HL-60/S4 treated with phorbol 12-myristate 13-acetate at 8.2 ng/mL for 4 days and 3 days (cell line): ENCODE results near the gene NR2C2.

ENCODE experiments used
- in situ Hi-C: fragments of 300-500 bp; cut with MboI; formaldehyde crosslinking; loops from 2 replicates; pipeline ENCODE4 v1.15.0; 2022; ENCODE audit warnings: low sequenced_read_pairs

The NR2C2 gene

DNA sequence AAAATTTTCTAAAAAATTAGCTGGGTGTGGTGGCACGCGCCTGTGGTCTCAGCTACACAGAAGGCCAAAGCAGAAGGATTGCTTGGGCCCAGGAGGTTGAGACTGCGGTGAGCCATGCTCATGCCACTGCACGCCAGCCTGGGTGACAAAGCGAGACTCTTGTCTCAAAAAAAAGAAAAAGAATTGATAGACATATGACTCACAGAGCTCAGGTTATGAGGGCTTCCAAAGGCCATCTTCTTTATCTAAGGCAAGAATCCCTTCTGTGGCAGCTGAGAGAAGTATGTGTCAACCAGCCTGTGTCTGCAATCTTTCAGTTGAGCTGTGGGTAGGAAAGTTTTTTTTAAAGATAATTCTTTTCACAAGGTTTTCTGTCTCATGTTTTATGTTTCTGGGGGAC, 63.8 kb downstream of the NR2C2 start:
- in situ Hi-C loops: no loop called here

DNA sequence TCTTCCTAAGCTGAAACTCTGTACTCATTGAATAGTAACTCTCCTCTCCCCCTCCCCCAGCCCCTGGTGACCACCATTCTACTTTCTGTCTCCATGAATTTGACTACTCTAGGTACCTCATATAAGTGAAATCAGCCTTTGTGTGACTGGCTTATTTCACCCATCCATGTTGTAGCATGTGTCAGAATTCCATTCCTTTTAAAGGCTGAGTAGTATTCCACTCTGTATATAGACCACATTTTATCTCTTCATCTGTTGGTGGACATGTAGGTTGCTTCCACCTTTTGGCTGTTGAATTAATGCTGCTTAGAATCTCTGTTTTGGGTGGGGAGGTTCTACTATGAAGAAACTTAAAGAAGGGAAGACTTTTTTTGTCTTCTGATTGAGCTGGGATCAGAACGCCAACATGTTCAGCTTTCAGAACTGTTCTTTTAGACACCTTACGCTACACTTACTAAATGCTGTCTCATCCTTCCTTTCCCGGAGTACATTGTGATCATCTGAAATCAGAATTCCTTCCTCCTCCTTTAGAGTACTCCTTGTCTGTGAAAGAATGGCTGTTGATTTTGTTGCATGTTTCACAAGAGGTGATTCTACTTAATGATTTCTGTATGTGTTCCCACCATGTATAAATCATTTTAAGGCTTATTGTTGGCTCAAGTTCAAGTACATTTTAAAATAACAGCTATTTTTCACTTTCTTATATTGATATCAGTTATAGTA, 67.4 kb downstream of the NR2C2 start:
- in situ Hi-C loops: no loop called here

- in situ Hi-C loops: no loop called here
These were observed 68.1 kb downstream of the NR2C2 start for GRCh38 chr3:15015456-15015855.

DNA sequence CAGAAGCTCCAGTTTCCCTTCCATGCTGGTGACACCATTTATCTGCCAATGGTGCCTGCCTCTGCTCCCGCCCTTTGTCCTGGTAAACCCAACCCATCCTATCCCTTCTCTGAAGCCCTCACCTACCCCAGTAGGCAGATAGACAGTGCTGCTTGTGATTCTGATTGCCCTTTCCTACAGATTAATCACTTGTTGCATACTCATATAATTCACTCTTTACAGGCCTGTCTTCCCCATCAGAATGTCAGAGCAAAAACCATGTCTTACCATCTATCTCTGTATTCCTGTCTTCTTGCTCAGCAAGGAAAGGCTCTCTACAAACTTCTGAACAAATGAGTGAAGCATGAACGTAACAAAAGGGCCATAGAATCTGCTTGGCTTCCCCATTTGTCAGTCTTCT, 69.8 kb downstream of the NR2C2 start:
- in situ Hi-C loops: no loop called here

- in situ Hi-C loops: no loop called here
These were observed 75.9 kb downstream of the NR2C2 start for GRCh38 chr3:15023249-15023648.

- in situ Hi-C loops: no loop called here
These were observed 76.3 kb downstream of the NR2C2 start for GRCh38 chr3:15023719-15024118.

- in situ Hi-C loops: no loop called here
These were observed 82.2 kb downstream of the NR2C2 start for GRCh38 chr3:15029625-15030024.

GRCh38 chr3:15032650-15033049, 85.3 kb downstream of the NR2C2 start:
- in situ Hi-C loops: no loop called here

GRCh38 chr3:15033103-15033502, 85.7 kb downstream of the NR2C2 start:
- in situ Hi-C loops: no loop called here

- in situ Hi-C loops: no loop called here
These were observed 90.9 kb downstream of the NR2C2 start for GRCh38 chr3:15038306-15038705.

DNA sequence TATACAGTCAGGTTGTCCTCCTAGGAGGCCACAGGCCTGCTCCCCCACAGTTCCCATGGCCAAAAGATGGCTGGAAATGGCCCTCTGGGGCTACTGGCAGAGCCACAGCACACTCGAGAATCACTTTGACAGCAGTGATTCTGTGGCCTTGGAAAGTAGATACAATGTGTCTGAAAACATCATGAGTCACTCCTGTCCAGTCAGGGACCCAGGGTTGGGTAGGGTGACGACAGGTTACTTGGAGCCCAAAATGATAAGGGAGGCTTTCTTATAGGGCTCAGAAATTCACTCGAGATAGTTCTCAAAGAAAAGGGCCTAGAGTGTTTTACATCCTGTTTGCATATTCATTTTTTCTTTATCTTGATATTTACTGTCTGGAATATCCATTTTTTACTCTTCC, 93.5 kb downstream of the NR2C2 start:
- in situ Hi-C loops: no loop called here

GRCh38 chr3:15041950-15042349, 94.6 kb downstream of the NR2C2 start:
- in situ Hi-C loops: no loop called here

- in situ Hi-C loops: no loop called here
These were observed 95.6 kb downstream of the NR2C2 start for GRCh38 chr3:15042936-15043335.

GRCh38 chr3:15043408-15044171, 96.2 kb downstream of the NR2C2 start:
- in situ Hi-C loops: no loop called here

- in situ Hi-C loops: no loop called here
These were observed 96.9 kb downstream of the NR2C2 start for GRCh38 chr3:15044326-15044725.

GRCh38 chr3:15045667-15046066, 98.3 kb downstream of the NR2C2 start:
- in situ Hi-C loops: no loop called here

- in situ Hi-C loops: no loop called here
These were observed 102.2 kb downstream of the NR2C2 start for GRCh38 chr3:15049584-15049983.

DNA sequence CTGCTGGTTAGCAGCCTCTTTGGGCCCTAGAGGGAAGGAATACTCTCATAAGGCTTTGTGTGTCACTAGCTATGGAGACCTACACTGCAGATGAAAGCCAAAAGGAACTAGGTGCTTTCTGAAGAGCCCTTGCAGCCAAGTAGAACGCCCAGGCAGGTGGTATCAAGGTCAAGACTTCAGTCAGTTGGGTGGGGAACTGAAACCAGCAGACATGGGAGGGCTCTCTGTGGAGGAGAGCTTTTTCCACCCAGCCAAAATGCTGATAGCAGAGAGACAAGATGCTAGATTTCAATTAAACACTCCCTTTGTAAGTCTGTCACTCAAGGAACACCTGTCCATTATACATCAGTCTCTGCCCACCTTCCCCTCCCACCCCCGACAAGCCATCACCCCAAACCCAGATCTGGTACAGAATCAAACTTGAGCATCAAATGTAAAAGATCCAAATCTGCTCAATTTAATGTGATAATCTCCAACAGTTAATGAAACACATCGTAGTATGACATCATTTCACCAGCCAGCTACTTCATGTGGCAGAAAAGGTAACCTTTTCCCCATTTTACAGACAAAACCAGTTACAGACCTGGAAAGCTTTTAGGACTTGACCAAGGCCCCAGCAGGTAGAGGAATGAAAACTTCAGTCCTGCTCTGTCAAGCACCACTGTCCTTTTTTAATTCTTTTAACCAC, 103.2 kb downstream of the NR2C2 start:
- in situ Hi-C loops: no loop called here

- in situ Hi-C loops: no loop called here
These were observed 104.1 kb downstream of the NR2C2 start for GRCh38 chr3:15051531-15051930.

GRCh38 chr3:15052335-15053242, 105.2 kb downstream of the NR2C2 start:
- in situ Hi-C loops: no loop called here

- in situ Hi-C loops: no loop called here
These were observed 106.2 kb downstream of the NR2C2 start for GRCh38 chr3:15053541-15053940.
